ENCODE data around the gene HK1.

The HK1 gene

DNA sequence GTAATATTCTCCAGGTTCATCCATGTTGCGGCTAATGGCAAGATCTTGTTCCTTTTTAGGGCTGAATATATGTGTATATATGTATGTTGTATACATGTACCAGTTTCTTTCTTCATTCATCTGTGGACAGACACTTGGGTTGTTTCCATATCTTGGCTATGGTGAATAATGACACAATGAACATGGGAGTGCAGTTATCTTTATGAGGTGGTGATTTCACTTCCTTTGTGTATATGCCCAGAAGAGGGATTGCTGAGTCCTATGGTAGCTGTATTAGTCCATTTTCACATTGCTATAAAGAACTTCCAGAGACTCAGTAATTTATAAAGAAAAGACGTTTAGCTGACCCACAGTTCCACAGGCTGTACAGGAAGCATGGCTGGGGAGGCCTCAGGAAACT is 155.9 kb downstream of the HK1 start:
- no peak for DNase-seq
- ATAC-seq (ENCODE audit: insufficient read depth, low read depth): no peak
- Histone ChIP-seq H3K36me3 (ENCODE audit: insufficient read depth, low read length) (no peaks in the 10 kb centered on the region), H3K9me3 (ENCODE audit: insufficient read depth, low read length, severe bottlenecking) (no peaks in the 10 kb centered on the region), H3K4me3 (ENCODE audit: low read depth in 1 of 2, low read length in 2 of 2) (no peak overlapping the region), H3K4me1 (ENCODE audit: insufficient read depth, low read length) (no peaks in the 10 kb centered on the region), H3K9ac (ENCODE audit: low read depth, low read length) (no peak overlapping the region), H4K20me1 (ENCODE audit: insufficient read depth, low read length) (no peaks in the 10 kb centered on the region), H3K4me2 (ENCODE audit: insufficient read depth, low read length) (no peak overlapping the region), H3K79me2 (ENCODE audit: insufficient read depth, low read length) (no peaks in the 10 kb centered on the region), H2AFZ (ENCODE audit: low read depth, low read length) (no peak overlapping the region), H3K27ac (ENCODE audit: low read length) (no peak overlapping the region), H3K27me3 (ENCODE audit: insufficient read depth, low read length, poor library complexity) (peaks cover 9% of the 10 kb centered on the region)
- no peak for TF ChIP-seq EZH2 (IDR thresholded peaks at IDR 0.05; ENCODE audit: borderline replicate concordance, low read depth, low read length, severe bottlenecking)
- TF ChIP-seq, protein P1, sequence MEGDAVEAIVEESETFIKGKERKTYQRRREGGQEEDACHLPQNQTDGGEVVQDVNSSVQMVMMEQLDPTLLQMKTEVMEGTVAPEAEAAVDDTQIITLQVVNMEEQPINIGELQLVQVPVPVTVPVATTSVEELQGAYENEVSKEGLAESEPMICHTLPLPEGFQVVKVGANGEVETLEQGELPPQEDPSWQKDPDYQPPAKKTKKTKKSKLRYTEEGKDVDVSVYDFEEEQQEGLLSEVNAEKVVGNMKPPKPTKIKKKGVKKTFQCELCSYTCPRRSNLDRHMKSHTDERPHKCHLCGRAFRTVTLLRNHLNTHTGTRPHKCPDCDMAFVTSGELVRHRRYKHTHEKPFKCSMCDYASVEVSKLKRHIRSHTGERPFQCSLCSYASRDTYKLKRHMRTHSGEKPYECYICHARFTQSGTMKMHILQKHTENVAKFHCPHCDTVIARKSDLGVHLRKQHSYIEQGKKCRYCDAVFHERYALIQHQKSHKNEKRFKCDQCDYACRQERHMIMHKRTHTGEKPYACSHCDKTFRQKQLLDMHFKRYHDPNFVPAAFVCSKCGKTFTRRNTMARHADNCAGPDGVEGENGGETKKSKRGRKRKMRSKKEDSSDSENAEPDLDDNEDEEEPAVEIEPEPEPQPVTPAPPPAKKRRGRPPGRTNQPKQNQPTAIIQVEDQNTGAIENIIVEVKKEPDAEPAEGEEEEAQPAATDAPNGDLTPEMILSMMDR (IDR thresholded peaks at IDR 0.05; ENCODE audit: borderline replicate concordance, extremely low read depth, low read length, poor library complexity, severe bottlenecking): no peak

DNA sequence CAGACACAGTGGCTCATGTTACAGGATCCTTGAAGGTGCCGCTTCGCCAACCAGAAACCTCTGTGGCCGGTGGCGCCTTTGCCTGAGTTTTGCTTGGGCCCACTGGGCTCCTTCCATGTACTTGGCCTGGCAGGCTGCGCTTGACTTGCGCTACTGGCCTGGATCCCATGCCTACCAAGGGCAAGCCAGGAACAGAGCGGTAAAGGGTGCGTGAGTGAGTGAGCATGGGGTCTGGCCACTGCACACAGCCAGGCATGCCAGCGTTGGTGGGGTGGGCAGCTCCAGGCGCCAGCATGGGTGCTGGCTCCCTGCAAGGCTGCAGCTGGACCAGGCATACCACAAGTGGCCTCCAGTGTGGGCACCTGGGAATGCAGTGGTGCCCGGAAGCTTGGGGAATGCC is 156.6 kb downstream of the HK1 start:
- Histone ChIP-seq H2AFZ (ENCODE audit: low read depth, low read length) (no peak overlapping the region), H3K79me2 (ENCODE audit: insufficient read depth, low read length) (no peaks in the 10 kb centered on the region), H3K4me2 (ENCODE audit: insufficient read depth, low read length) (no peak overlapping the region), H3K36me3 (ENCODE audit: insufficient read depth, low read length) (no peaks in the 10 kb centered on the region), H3K4me1 (ENCODE audit: insufficient read depth, low read length) (no peaks in the 10 kb centered on the region), H3K27ac (ENCODE audit: low read length) (no peak overlapping the region), H3K4me3 (ENCODE audit: low read depth in 1 of 2, low read length in 2 of 2) (no peak overlapping the region), H3K27me3 (ENCODE audit: insufficient read depth, low read length, poor library complexity) (peaks cover 9% of the 10 kb centered on the region), H3K9me3 (ENCODE audit: insufficient read depth, low read length, severe bottlenecking) (no peaks in the 10 kb centered on the region), H3K9ac (ENCODE audit: low read depth, low read length) (no peak overlapping the region), H4K20me1 (ENCODE audit: insufficient read depth, low read length) (no peaks in the 10 kb centered on the region)
- no peak for TF ChIP-seq EZH2 (IDR thresholded peaks at IDR 0.05; ENCODE audit: borderline replicate concordance, low read depth, low read length, severe bottlenecking)
- TF ChIP-seq, protein P1 (IDR thresholded peaks at IDR 0.05; ENCODE audit: borderline replicate concordance, extremely low read depth, low read length, poor library complexity, severe bottlenecking): no peak
- DNase-seq (no peak), ATAC-seq (ENCODE audit: insufficient read depth, low read depth) (no peak)

DNA sequence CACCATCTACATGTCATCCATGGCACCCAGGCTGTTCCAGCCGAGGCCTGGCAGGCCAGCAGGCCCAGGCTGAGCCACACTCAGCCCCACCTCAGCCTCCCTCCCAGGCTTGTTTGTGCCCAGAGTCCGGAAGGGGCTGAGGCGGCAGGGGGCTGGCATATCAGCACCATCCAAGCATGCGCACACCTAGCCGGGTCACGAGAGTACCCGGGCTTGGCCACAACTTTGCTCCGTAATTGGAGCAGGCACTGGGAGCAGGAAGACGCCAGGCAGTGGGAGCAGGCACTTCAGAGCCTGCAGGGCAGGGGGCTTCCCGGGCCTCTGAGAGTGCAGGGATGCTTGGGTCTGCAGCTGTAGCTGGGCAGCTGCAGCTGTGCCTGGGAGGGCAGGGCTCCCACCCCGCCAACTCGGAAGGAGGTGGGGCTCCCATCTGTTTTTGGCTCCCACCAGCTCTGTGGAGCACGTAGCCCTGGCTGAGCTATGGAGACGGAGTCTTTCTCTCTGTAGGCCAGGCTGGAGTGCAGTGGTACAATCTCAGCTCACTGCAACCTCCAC is 157.7 kb downstream of the HK1 start:
- Histone ChIP-seq H3K9me3 (ENCODE audit: insufficient read depth, low read length, severe bottlenecking) (no peaks in the 10 kb centered on the region), H3K4me3 (ENCODE audit: low read depth in 1 of 2, low read length in 2 of 2) (no peak overlapping the region), H3K36me3 (ENCODE audit: insufficient read depth, low read length) (no peaks in the 10 kb centered on the region), H3K4me1 (ENCODE audit: insufficient read depth, low read length) (no peaks in the 10 kb centered on the region), H4K20me1 (ENCODE audit: insufficient read depth, low read length) (no peaks in the 10 kb centered on the region), H3K27me3 (ENCODE audit: insufficient read depth, low read length, poor library complexity) (peaks cover 9% of the 10 kb centered on the region), H3K27ac (ENCODE audit: low read length) (no peak overlapping the region), H3K9ac (ENCODE audit: low read depth, low read length) (no peak overlapping the region), H3K4me2 (ENCODE audit: insufficient read depth, low read length) (no peak overlapping the region), H3K79me2 (ENCODE audit: insufficient read depth, low read length) (no peaks in the 10 kb centered on the region), H2AFZ (ENCODE audit: low read depth, low read length) (no peak overlapping the region)
- TF ChIP-seq, protein P1 (IDR thresholded peaks at IDR 0.05; ENCODE audit: borderline replicate concordance, extremely low read depth, low read length, poor library complexity, severe bottlenecking): no peak
- TF ChIP-seq EZH2 (IDR thresholded peaks at IDR 0.05; ENCODE audit: borderline replicate concordance, low read depth, low read length, severe bottlenecking): no peak
- no peak for ATAC-seq (ENCODE audit: insufficient read depth, low read depth)
- DNase-seq: no peak
